Endothelial cell of umbilical vein (primary cell): ENCODE data around the gene FAM13B. TPM values are rescaled to one million over a fixed set of nuclear protein-coding genes. Genes with fewer than 3 reads are reported as not detected.

Source experiments
- BruUV-seq: library from RNA; stranded (reverse); fragments of 400-500 nt; replicated peaks from 2 replicates; lab custom pipeline; 2021; lab: Mats Ljungman, UMichigan
- CTCF ChIA-PET: fragments of 300-600, 350-600 bp; sonication (Branson Sonifier 250); formaldehyde crosslinking; loops from one replicate; lab custom pipeline; 2021; ENCODE audit warnings: antibody characterized with exemption, inconsistent platforms; lab: Charles Lee
- POLR2A ChIA-PET: fragments of 300-600, 350-600 bp; sonication (Branson Sonifier 250); formaldehyde crosslinking; loops from one replicate; lab custom pipeline; 2021; ENCODE audit warnings: antibody characterized with exemption, inconsistent platforms; lab: Charles Lee
- DNase-seq: peaks from one replicate; pipeline ENCODE4 v3.0.0-alpha.2; 2011; ENCODE audit warnings: low read depth, low spot score
- FAIRE-seq: peaks from 2 replicates; lab custom pipeline; 2011; peaks lifted over from hg19 to GRCh38; lab: Jason Lieb, UNC
- H2AFZ ChIP-seq: 2 replicates; pipeline ENCODE4 v1.6.0; 2012; ENCODE audit warnings: low read depth, low read length, control low read depth, inconsistent platforms
- H3K27ac ChIP-seq: 2 replicates; pipeline ENCODE4 v1.5.1; 2011; ENCODE audit warnings: low read depth, mild to moderate bottlenecking, control low read depth, low read length, moderate library complexity; ENCODE audit not compliant: insufficient read depth
- H3K27me3 ChIP-seq, 2 experiments: 2 replicates each; pipeline versions ENCODE4 v1.6.0 to v1.6.1; 2011; ENCODE audit warnings: low read length in 2 of 2, mixed read lengths in 1 of 2; ENCODE audit not compliant: control insufficient read depth in 2 of 2, insufficient read depth in 2 of 2
- H3K36me3 ChIP-seq, 2 experiments: 2 replicates in 1 of 2; 3 replicates in 1 of 2; pipeline ENCODE4 v1.5.1; 2011; ENCODE audit warnings: low read length in 2 of 2, mild to moderate bottlenecking in 1 of 2, moderate library complexity in 1 of 2; ENCODE audit not compliant: control insufficient read depth in 2 of 2, insufficient read depth in 2 of 2; ENCODE audit errors: extremely low read depth in 1 of 2
- H3K4me1 ChIP-seq: 3 replicates; pipeline ENCODE4 v1.5.1; 2011; ENCODE audit warnings: mild to moderate bottlenecking, low read length; ENCODE audit not compliant: control insufficient read depth, insufficient read depth; ENCODE audit errors: extremely low read depth
- H3K4me2 ChIP-seq: 2 replicates; pipeline ENCODE4 v1.6.1; 2011; ENCODE audit warnings: low read length, control low read depth, mixed read lengths; ENCODE audit not compliant: insufficient read depth
- H3K4me3 ChIP-seq, 3 experiments: fragments of 200-600 bp in 1 of 3; sonication (generic), shearing (Covaris generic) in 1 of 3; replicated peaks in 1 of 3; 2 replicates each; pipeline ENCODE4 v1.5.1; 2011 to 2016; ENCODE audit warnings: control low read depth in 3 of 3, low read length in 3 of 3, mild to moderate bottlenecking in 2 of 3, inconsistent platforms in 1 of 3, low read depth in 1 of 3, moderate library complexity in 1 of 3; ENCODE audit not compliant: insufficient read depth in 1 of 3
- H3K79me2 ChIP-seq: 2 replicates; pipeline ENCODE4 v1.6.0; 2012; ENCODE audit warnings: low read length, inconsistent platforms; ENCODE audit not compliant: control insufficient read depth, insufficient read depth
- H3K9ac ChIP-seq: replicated peaks from 2 replicates; pipeline ENCODE3; 2011; ENCODE audit warnings: low read length, control low read depth; ENCODE audit not compliant: insufficient read depth; ENCODE audit errors: extremely low read depth
- H3K9me1 ChIP-seq: replicated peaks from 3 replicates; pipeline ENCODE4 v1.6.0; 2011; ENCODE audit warnings: mild to moderate bottlenecking, low read length; ENCODE audit not compliant: control insufficient read depth, insufficient read depth; ENCODE audit errors: extremely low read depth
- H3K9me3 ChIP-seq: replicated peaks from 2 replicates; pipeline ENCODE4 v1.5.1; 2012; ENCODE audit warnings: low read length, inconsistent platforms; ENCODE audit not compliant: control insufficient read depth, insufficient read depth
- H4K20me1 ChIP-seq: replicated peaks from 2 replicates; pipeline ENCODE3; 2011; ENCODE audit warnings: mild to moderate bottlenecking, low read length; ENCODE audit not compliant: control insufficient read depth, insufficient read depth; ENCODE audit errors: extremely low read depth
- CTCF ChIP-seq, 2 donors: IDR thresholded peaks; 1 replicate in 1 of 2; 2 replicates in 1 of 2; pipeline ENCODE4 v1.5.1; 2011; ENCODE audit warnings: low read length in 2 of 2, mild to moderate bottlenecking in 2 of 2, moderate library complexity in 2 of 2, control low read depth in 1 of 2, inconsistent platforms in 1 of 2, low read depth in 1 of 2; ENCODE audit not compliant: insufficient read depth in 1 of 2; ENCODE audit errors: extremely low read depth in 1 of 2
- EZH2 ChIP-seq: IDR thresholded peaks from 2 replicates; pipeline ENCODE4 v1.6.1; 2012; ENCODE audit warnings: borderline replicate concordance, low read depth, mild to moderate bottlenecking, moderate library complexity, low read length, inconsistent platforms; ENCODE audit not compliant: severe bottlenecking
- FOS ChIP-seq: IDR thresholded peaks from 2 replicates; pipeline ENCODE4 v1.6.1; 2011; ENCODE audit warnings: mild to moderate bottlenecking, low read length, moderate library complexity, borderline replicate concordance; ENCODE audit not compliant: insufficient read depth
- GATA2 ChIP-seq: IDR thresholded peaks from 2 replicates; pipeline ENCODE4 v1.7.0; 2011; ENCODE audit warnings: low read depth, mild to moderate bottlenecking, moderate library complexity, mixed read lengths, low read length; ENCODE audit not compliant: insufficient read length, insufficient read depth
- JUN ChIP-seq: IDR thresholded peaks from 2 replicates; pipeline ENCODE4 v1.6.1; 2011; ENCODE audit warnings: borderline replicate concordance, low read depth; ENCODE audit not compliant: insufficient read length, insufficient read depth
- MAX ChIP-seq: IDR thresholded peaks from 2 replicates; pipeline ENCODE4 v1.6.1; 2011; ENCODE audit not compliant: insufficient read depth, insufficient read length
- MYC ChIP-seq: IDR thresholded peaks from one replicate; pipeline ENCODE4 v1.6.1; 2011; ENCODE audit warnings: mild to moderate bottlenecking, low read depth, low read length
- POLR2A ChIP-seq: IDR thresholded peaks from 2 replicates; pipeline ENCODE4 v1.6.1; 2012; ENCODE audit warnings: low read depth, mild to moderate bottlenecking, control low read depth, low read length
- POLR2AphosphoS5 ChIP-seq: IDR thresholded peaks from 2 replicates; pipeline ENCODE4 v1.6.1; 2012; ENCODE audit warnings: low read depth, mild to moderate bottlenecking, control low read depth, low read length, moderate library complexity; ENCODE audit not compliant: insufficient read depth
- dilution Hi-C: fragments of 300-500 bp; cut with MboI; formaldehyde crosslinking; loops from one replicate; pipeline ENCODE4 v1.15.0; 2019; ENCODE audit warnings: low sequenced_read_pairs; ENCODE audit not compliant: extremely low pct_ligation_motif_present
- intact Hi-C: fragments of 100-400 bp; cut with micrococcal nuclease; formaldehyde crosslinking; loops from one replicate; pipeline ENCODE4 v1.10.0; 2022
- polyA plus RNA-seq, 4 experiments: library from polyadenylated mRNA; depleted of rRNA in 3 of 4; stranded (reverse) in 3 of 4; unstranded in 1 of 4; fragments of >200 nt; gene quantifications; 2 replicates each; pipeline versions ENCODE4 v1.2.1 to v1.2.3, GENCODE V29; 2011 to 2012; ENCODE audit warnings: missing spikeins in 1 of 4
- total RNA-seq: library from RNA; stranded (reverse); gene quantifications from 2 replicates; pipeline ENCODE4 v1.2.3, GENCODE V29; 2021

The FAM13B gene
- total and polyA plus RNA-seq, 2 donors (not counting 3 experiments of a cell fraction or from before 2014, with no cell fraction given) = 8.7 to 25.4 TPM

- Histone ChIP-seq H3K27ac (no peak overlapping the region), H3K4me2 (no peak overlapping the region), H3K9me3 (no peaks in the 10 kb centered on the region), H3K9me1 (no peaks in the 10 kb centered on the region), H3K79me2 (peaks cover 77% of the 10 kb centered on the region), H4K20me1 (peaks cover 7% of the 10 kb centered on the region), H3K27me3 (no peaks in the 10 kb centered on the region), H3K4me1 (no peaks in the 10 kb centered on the region), H3K36me3 (peaks cover 0 to 2% of the 10 kb centered on the region in 2 experiments), H3K9ac (no peak overlapping the region), H3K4me3 (no peak overlapping the region), H2AFZ (no peak overlapping the region)
- ChIA-PET POLR2A (no interaction called here), CTCF (interaction anchor here (0.9 kb wide), 1 partner anchor 245 kb away, joined by 4 read pairs; no protein-coding TSS in a partner anchor)
- dilution Hi-C loops = no loop called here
- BruUV-seq = no TSS peak
- intact Hi-C loops = no loop called here
- DNase-seq (no peak), FAIRE-seq (no peak)
- TF ChIP-seq MYC (no peak), POLR2AphosphoS5 (no peak), JUN (no peak), POLR2A (no peak), FOS (no peak), GATA2 (no peak), EZH2 (no peak), CTCF (IDR thresholded peaks at IDR 0.05; ENCODE audit: extremely low read depth in 1 of 2, insufficient read depth in 1 of 2, low read depth in 1 of 2, low read length in 2 of 2) (no peak), MAX (no peak)
Observed at GRCh38 chr5:138024117-138024516, 8.8 kb downstream of the FAM13B start.
